Activated CD4-positive, CD25-positive, alpha-beta regulatory T cell (primary cell): Measurements from ENCODE around the gene POTEI.
"Not testable (repeated sequence)": the region's sequence is repeated elsewhere in the genome, so short reads cannot be mapped to it uniquely, and the experiment has no call there.

Experiments
- DNase-seq, 4 experiments: peaks; one replicate each; lab custom pipeline; 2025; lab: John Stamatoyannopoulos, UW

The POTEI gene

GRCh38 chr2:130509228-130509627 is at the start of gene POTEI:
TSS of gene POTEI (minus strand) at chr2:130509328. CDS start at chr2:130509235, 93 bp downstream.
- not testable (repeated sequence) for DNase-seq

- DNase-seq: not testable (repeated sequence)
Observed at GRCh38 chr2:130556441-130556840, 47.3 kb upstream of the POTEI start.

GRCh38 chr2:130554178-130554577 is 45.0 kb upstream of the POTEI start:
- DNase-seq: not testable (repeated sequence)

GRCh38 chr2:130549475-130549874 is 40.3 kb upstream of the POTEI start:
- DNase-seq: not testable (repeated sequence)

GRCh38 chr2:130548418-130548817 is 39.3 kb upstream of the POTEI start:
- DNase-seq: not testable (repeated sequence)

GRCh38 chr2:130544978-130545377 is 35.9 kb upstream of the POTEI start:
- not testable (repeated sequence) for DNase-seq

GRCh38 chr2:130543785-130544528 is 34.8 kb upstream of the POTEI start:
- not testable (repeated sequence) for DNase-seq

- DNase-seq: not testable (repeated sequence)
Observed at GRCh38 chr2:130542789-130543188, 33.7 kb upstream of the POTEI start.

- not testable (repeated sequence) for DNase-seq
Observed at GRCh38 chr2:130538271-130538670, 29.1 kb upstream of the POTEI start.

GRCh38 chr2:130536654-130537053 is 27.5 kb upstream of the POTEI start:
- not testable (repeated sequence) for DNase-seq

- DNase-seq: not testable (repeated sequence)
Observed at GRCh38 chr2:130531672-130532071, 22.5 kb upstream of the POTEI start.

GRCh38 chr2:130531225-130531624 is 22.1 kb upstream of the POTEI start:
- DNase-seq: not testable (repeated sequence)

GRCh38 chr2:130530212-130530611 is 21.1 kb upstream of the POTEI start:
- not testable (repeated sequence) for DNase-seq

GRCh38 chr2:130529545-130529944 is 20.4 kb upstream of the POTEI start:
- not testable (repeated sequence) for DNase-seq

- DNase-seq: not testable (repeated sequence)
Observed at GRCh38 chr2:130527365-130527967, 18.3 kb upstream of the POTEI start.

GRCh38 chr2:130522390-130522789 is 13.3 kb upstream of the POTEI start:
- not testable (repeated sequence) for DNase-seq

- not testable (repeated sequence) for DNase-seq
Observed at GRCh38 chr2:130520992-130521391, 11.9 kb upstream of the POTEI start, which contains the start of gene CFC1B. TSS of gene CFC1B (plus strand) at chr2:130521222. CDS start at chr2:130521485, 263 bp downstream.

GRCh38 chr2:130518516-130519106 is 9.5 kb upstream of the POTEI start:
- not testable (repeated sequence) for DNase-seq

- not testable (repeated sequence) for DNase-seq
Observed at GRCh38 chr2:130511747-130512451, 2.8 kb upstream of the POTEI start.

GRCh38 chr2:130510807-130511746 is 1.9 kb upstream of the POTEI start:
- DNase-seq: not testable (repeated sequence)

GRCh38 chr2:130491073-130491472 is 18.1 kb downstream of the POTEI start:
- not testable (repeated sequence) for DNase-seq
